ENCODE data around the gene DLGAP1. TPM values are rescaled to one million over a fixed set of nuclear protein-coding genes. Genes with fewer than 3 reads are reported as not detected.

The DLGAP1 gene
- total and polyA plus RNA-seq, 4 donors = 0.54 to 11.8 (median 3.1) TPM

DNA sequence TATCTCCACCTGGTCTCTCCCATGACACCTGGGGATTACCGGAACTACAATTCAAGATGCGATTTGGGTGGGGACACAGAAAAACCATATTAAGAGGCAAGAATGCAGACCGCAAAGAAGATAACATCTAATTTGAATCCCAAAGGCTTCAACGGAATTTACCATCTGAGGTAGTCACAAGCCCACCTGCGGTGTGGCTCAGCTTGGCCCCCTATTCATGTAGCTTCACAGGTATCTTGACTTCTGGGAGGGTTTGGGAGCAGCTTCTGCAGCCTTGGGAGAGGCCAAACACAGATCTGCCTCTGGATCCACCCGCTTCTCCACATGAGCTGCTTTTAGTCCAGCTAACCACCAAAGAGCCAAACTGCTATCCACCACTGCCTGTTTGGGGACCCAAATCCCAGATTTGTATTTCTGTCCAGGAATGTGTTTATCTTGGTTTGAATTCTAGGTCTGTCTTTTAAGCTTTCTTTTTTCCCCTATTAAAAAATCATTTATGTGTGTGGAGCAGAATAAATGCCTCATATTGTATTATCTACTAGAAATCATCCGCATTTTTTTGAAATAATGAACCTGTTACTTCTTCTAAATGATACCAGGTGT lies 247.6 kb downstream of the DLGAP1 start:
- TF ChIP-seq, protein P1, sequence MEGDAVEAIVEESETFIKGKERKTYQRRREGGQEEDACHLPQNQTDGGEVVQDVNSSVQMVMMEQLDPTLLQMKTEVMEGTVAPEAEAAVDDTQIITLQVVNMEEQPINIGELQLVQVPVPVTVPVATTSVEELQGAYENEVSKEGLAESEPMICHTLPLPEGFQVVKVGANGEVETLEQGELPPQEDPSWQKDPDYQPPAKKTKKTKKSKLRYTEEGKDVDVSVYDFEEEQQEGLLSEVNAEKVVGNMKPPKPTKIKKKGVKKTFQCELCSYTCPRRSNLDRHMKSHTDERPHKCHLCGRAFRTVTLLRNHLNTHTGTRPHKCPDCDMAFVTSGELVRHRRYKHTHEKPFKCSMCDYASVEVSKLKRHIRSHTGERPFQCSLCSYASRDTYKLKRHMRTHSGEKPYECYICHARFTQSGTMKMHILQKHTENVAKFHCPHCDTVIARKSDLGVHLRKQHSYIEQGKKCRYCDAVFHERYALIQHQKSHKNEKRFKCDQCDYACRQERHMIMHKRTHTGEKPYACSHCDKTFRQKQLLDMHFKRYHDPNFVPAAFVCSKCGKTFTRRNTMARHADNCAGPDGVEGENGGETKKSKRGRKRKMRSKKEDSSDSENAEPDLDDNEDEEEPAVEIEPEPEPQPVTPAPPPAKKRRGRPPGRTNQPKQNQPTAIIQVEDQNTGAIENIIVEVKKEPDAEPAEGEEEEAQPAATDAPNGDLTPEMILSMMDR (IDR thresholded peaks at IDR 0.05; ENCODE audit: control extremely low read depth, extremely low read depth) = no peak
- H3K4me1 ChIP-seq (ENCODE audit: control insufficient read depth in 5 of 5, insufficient read depth in 5 of 5, low read length in 5 of 5) = no peaks in the 10 kb centered on the region
- H3K9me3 ChIP-seq (ENCODE audit: control insufficient read depth in 4 of 4, insufficient read depth in 3 of 4, low read length in 3 of 4) = no peaks in the 10 kb centered on the region
- no peak overlapping the region for H3K4me3 ChIP-seq
- no peak overlapping the region for H3K27ac ChIP-seq (ENCODE audit: low read depth in 1 of 2, low read length in 1 of 2)
- no peaks in the 10 kb centered on the region for H3K27me3 ChIP-seq (ENCODE audit: control insufficient read depth in 3 of 3, insufficient read depth in 3 of 3, low read length in 2 of 3)
- ATAC-seq (ENCODE audit: insufficient read depth, low FRiP score) (no peak), DNase-seq (no peak)
- no peak overlapping the region for H3K9ac ChIP-seq (ENCODE audit: insufficient read depth in 1 of 2, low read length in 2 of 2)
- 90 to 92% methylated on average over 7 of the region's 7 CpGs for WGBS, 2 donors
- H3K36me3 ChIP-seq (ENCODE audit: control insufficient read depth in 4 of 4, insufficient read depth in 4 of 4, low read length in 4 of 4) = no peaks in the 10 kb centered on the region

DNA sequence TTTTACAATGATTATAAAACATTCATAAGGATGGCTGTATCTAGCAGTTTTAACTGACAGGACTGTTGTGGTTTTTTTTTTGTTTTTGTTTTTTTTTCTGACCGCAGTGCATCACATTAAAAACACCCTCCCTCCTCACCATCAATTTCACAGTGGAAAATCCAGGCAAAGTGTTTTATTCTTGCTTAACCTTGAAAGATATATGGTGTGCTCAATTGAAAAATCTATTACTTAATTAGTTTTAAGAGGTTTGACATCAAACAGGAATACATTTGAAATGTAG lies 250.7 kb downstream of the DLGAP1 start:
- Histone ChIP-seq H3K9ac (ENCODE audit: insufficient read depth in 1 of 2, low read length in 2 of 2) (no peak overlapping the region), H3K9me3 (ENCODE audit: control insufficient read depth in 4 of 4, insufficient read depth in 3 of 4, low read length in 3 of 4) (no peaks in the 10 kb centered on the region), H3K36me3 (ENCODE audit: control insufficient read depth in 4 of 4, insufficient read depth in 4 of 4, low read length in 4 of 4) (no peaks in the 10 kb centered on the region), H3K27ac (ENCODE audit: low read depth in 1 of 2, low read length in 1 of 2) (no peak overlapping the region), H3K4me3 (no peak overlapping the region), H3K4me1 (ENCODE audit: control insufficient read depth in 5 of 5, insufficient read depth in 5 of 5, low read length in 5 of 5) (no peaks in the 10 kb centered on the region), H3K27me3 (ENCODE audit: control insufficient read depth in 3 of 3, insufficient read depth in 3 of 3, low read length in 2 of 3) (no peaks in the 10 kb centered on the region)
- ATAC-seq (ENCODE audit: insufficient read depth, low FRiP score) = no peak
- 62 to 64% methylated on average over 1 of the region's 1 CpG for WGBS, 2 donors
- TF ChIP-seq, protein P1 (IDR thresholded peaks at IDR 0.05; ENCODE audit: control extremely low read depth, extremely low read depth) = no peak
- DNase-seq = no peak

DNA sequence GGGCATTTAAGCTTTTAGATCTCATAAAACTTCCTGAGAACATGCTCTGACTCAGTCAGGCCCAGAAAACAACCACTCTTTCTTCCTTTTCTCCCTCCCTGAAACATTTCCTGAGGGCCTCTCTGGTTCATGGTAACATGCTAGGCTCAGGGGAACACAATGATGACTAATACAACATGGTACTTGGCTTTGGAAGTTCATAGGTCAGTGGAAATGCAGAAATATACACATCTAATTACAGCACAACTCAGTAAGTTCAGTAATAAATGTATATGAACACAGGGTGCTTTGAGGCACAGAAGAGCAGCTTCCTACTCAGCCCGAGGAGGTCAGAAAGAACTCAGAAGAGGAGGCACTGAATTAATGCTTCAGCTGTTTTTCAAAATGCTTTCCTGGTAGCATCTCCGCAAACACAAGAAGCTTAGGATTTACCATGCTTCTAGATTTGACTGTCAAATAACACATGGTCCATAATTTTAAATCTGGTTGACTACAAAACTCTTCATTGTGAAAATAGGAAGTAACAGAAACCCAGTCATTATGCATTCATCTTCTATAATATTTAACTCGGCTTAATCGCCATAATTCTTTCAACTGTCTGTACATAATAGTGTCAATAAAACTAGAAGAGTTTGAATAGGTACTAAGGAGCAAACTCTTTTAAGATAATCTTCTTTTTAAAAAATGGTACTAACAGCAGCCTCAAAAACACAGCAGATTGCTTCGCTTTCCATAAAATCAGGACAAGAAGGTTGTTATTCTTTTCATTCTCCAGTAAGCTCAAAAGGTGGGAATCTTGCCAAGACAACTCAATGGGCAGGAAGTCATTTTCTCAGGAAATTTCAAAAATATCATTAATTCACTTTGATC lies 251.3 kb downstream of the DLGAP1 start:
- Histone ChIP-seq H3K36me3 (ENCODE audit: control insufficient read depth in 4 of 4, insufficient read depth in 4 of 4, low read length in 4 of 4) (no peaks in the 10 kb centered on the region), H3K27me3 (ENCODE audit: control insufficient read depth in 3 of 3, insufficient read depth in 3 of 3, low read length in 2 of 3) (no peaks in the 10 kb centered on the region), H3K4me1 (ENCODE audit: control insufficient read depth in 5 of 5, insufficient read depth in 5 of 5, low read length in 5 of 5) (no peaks in the 10 kb centered on the region), H3K4me3 (no peak overlapping the region), H3K27ac (ENCODE audit: low read depth in 1 of 2, low read length in 1 of 2) (no peak overlapping the region), H3K9me3 (ENCODE audit: control insufficient read depth in 4 of 4, insufficient read depth in 3 of 4, low read length in 3 of 4) (no peaks in the 10 kb centered on the region), H3K9ac (ENCODE audit: insufficient read depth in 1 of 2, low read length in 2 of 2) (no peak overlapping the region)
- ATAC-seq (ENCODE audit: insufficient read depth, low FRiP score) (no peak), DNase-seq (peak in 2 of 3 donors; percentile 8 to 31)
- WGBS, 2 donors = 73 to 76% methylated on average over 5 of the region's 5 CpGs
- TF ChIP-seq, protein P1 (IDR thresholded peaks at IDR 0.05; ENCODE audit: control extremely low read depth, extremely low read depth) = no peak

Measured in lung (tissue), 12 donors.